ENCODE data around the gene TIPARP. TPM values are rescaled to one million over a fixed set of nuclear protein-coding genes. Genes with fewer than 3 reads are reported as not detected.
A peak's percentile ranks its signal among the peaks of the same experiment; 100 is the strongest.

TIPARP gene
- total RNA-seq, 1 experiment from 2014 or later = 41.0 TPM

GRCh38 chr3:156741935-156742334 is 67.5 kb downstream of the TIPARP start:
- DNase-seq (ENCODE audit: low read depth) = no peak

GRCh38 chr3:156742401-156742800 is 68.0 kb downstream of the TIPARP start:
- DNase-seq (ENCODE audit: low read depth) = no peak

GRCh38 chr3:156743859-156744258 is 69.5 kb downstream of the TIPARP start:
- DNase-seq (ENCODE audit: low read depth) = no peak

- no peak for DNase-seq (ENCODE audit: low read depth)
Measured at GRCh38 chr3:156744631-156745030, 70.2 kb downstream of the TIPARP start.

GRCh38 chr3:156745766-156746165 is 71.4 kb downstream of the TIPARP start:
- DNase-seq (ENCODE audit: low read depth) = no peak

- no peak for DNase-seq (ENCODE audit: low read depth)
Measured at GRCh38 chr3:156747046-156747445, 72.7 kb downstream of the TIPARP start.

- peak; percentile 58 for DNase-seq (ENCODE audit: low read depth)
Measured at GRCh38 chr3:156749244-156749643, 74.9 kb downstream of the TIPARP start.

- DNase-seq (ENCODE audit: low read depth) = peak; percentile 85
Measured at GRCh38 chr3:156750191-156750873, 75.9 kb downstream of the TIPARP start.

GRCh38 chr3:156750874-156751245 is 76.5 kb downstream of the TIPARP start:
- DNase-seq (ENCODE audit: low read depth) = peak; percentile 63

- peak; percentile 95 for DNase-seq (ENCODE audit: low read depth)
Measured at GRCh38 chr3:156751461-156752025, 77.2 kb downstream of the TIPARP start.

Other genes starting within 250 kb of the TIPARP start
- 234 and 246 TPM in 2 replicates for gene SSR3, start 119.5 kb upstream of the TIPARP start, total RNA-seq (2014; rRNA removed; shearing (Covaris generic))
- 0.71 and 1.4 TPM in 2 replicates for gene LEKR1, start 151.8 kb downstream of the TIPARP start, total RNA-seq (2014; rRNA removed; shearing (Covaris generic))

All from Daoy (cell line).